Ectodermal cell (in vitro differentiated cells): ENCODE results near the gene FOXI1. TPM values are rescaled to one million over a fixed set of nuclear protein-coding genes. Genes with fewer than 3 reads are reported as not detected.

Experiments used
- H3K27ac ChIP-seq: 2 replicates; pipeline ENCODE4 v1.7.0; 2013; ENCODE audit warnings: mild to moderate bottlenecking, low read depth, low read length; ENCODE audit not compliant: insufficient read depth, poor library complexity, severe bottlenecking
- H3K27me3 ChIP-seq: 2 replicates; pipeline ENCODE4 v1.7.0; 2013; ENCODE audit warnings: mild to moderate bottlenecking, low read length; ENCODE audit not compliant: insufficient read depth, control insufficient read depth, poor library complexity, severe bottlenecking
- H3K36me3 ChIP-seq: one replicate; pipeline ENCODE4 v1.7.0; 2013; ENCODE audit warnings: low read length; ENCODE audit not compliant: control insufficient read depth, insufficient read depth
- H3K4me1 ChIP-seq: one replicate; pipeline ENCODE4 v1.7.0; 2013; ENCODE audit warnings: low read length; ENCODE audit not compliant: control insufficient read depth, insufficient read depth
- H3K4me3 ChIP-seq: 2 replicates; pipeline ENCODE4 v1.7.0; 2013; ENCODE audit warnings: low read depth, low read length, control low read depth; ENCODE audit not compliant: insufficient read depth
- H3K9me3 ChIP-seq: 2 replicates; pipeline ENCODE4 v1.7.0; 2013; ENCODE audit warnings: mild to moderate bottlenecking, low read length, moderate library complexity; ENCODE audit not compliant: control insufficient read depth
- WGBS, 2 experiments: methylation state at CpG; one replicate each; pipeline ENCODE4 v1.1.7; 2013; ENCODE audit warnings: missing lambda C conversion rate in 2 of 2; 5-methylcytosine and 5-hydroxymethylcytosine counted together
- polyA plus RNA-seq, 4 experiments: library from polyadenylated mRNA; stranded (reverse); fragments of 50-300 nt; gene quantifications; one replicate each; pipeline ENCODE4 v1.2.3, GENCODE V29; 2013

FOXI1 gene
- not detected for polyA plus RNA-seq (2013, experiment 1 of 4)
- polyA plus RNA-seq (2013, experiment 2 of 4), result not detected
- polyA plus RNA-seq (2013, experiment 3 of 4), result not detected
- polyA plus RNA-seq (2013, experiment 4 of 4), result not detected

DNA sequence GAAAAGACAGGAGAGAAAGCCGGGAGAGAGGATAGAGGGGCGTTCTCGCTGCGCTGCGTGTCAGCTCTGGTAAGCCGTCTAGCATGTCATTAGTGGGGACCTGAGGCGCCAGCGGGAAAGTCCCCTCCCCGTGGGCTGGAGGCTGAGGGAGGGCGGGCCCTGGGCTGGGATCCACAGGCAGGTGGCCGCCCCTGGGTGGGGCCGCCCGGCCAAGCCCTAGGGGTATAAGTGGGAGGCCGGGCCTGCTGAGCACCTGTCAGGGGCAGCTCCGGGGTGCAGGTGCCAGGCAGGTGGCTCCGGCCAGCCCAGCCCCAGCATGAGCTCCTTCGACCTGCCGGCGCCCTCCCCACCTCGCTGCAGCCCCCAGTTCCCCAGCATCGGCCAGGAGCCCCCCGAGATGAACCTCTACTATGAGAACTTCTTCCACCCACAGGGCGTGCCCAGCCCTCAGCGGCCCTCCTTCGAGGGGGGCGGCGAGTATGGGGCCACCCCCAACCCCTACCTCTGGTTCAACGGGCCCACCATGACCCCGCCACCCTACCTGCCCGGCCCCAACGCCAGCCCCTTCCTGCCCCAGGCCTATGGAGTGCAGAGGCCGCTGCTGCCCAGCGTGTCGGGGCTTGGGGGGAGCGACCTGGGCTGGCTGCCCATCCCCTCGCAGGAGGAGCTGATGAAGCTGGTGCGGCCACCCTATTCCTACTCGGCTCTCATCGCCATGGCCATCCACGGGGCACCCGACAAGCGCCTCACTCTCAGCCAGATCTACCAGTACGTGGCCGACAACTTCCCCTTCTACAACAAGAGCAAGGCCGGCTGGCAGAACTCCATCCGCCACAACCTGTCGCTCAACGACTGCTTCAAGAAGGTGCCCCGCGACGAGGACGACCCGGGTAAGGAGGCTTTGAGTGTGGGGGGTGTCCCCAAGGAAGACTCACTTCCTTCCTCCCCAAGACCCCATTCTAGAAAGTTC, at the start of gene FOXI1:
FOXI1 (plus strand) TSS at position 256 of the 970 bp plus-strand sequence; CDS start at position 317, 61 bp downstream.
- 91% methylated on average over 53 of the region's 53 CpGs for WGBS, 2 experiments
- H3K4me3 ChIP-seq, result no peak within 1 kb of the TSS

DNA sequence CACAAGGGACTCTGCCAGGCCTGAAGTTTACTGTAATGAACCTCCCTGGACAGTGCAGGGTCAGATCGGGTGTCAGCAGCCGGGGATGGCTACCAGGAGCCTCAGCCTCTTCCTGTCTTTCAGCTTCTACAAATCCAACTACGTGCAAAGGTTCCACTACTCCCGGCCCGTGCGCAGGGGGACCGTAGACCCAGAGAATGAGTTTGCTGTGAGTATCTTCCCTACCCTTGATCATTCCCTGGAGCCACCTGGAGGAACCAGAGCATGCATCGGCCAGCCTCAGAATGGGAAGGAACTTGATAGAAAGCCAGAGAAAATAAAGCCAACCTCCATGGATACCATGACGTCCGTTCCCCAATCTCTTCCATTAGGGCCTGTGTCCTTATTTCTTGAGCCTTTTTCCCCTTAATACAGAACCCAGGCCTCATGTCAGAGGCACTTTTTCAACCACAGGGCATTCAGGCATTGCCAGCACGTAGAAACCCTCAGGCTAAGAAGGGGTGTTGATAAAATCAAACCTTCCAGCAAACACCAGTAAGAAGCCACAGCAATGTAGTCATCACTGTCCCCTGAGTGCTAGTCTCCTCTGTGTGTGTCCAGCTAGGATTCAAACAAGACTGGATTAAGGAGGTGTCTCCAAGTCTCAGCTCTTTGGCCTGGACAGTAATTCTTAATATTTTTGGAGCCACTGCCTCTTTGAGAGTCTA, 49.0 kb upstream of the FOXI1 start:
- no peaks in the 10 kb centered on the region for H3K9me3 ChIP-seq
- no peak overlapping the region for H3K27ac ChIP-seq
- H3K4me1 ChIP-seq, result no peaks in the 10 kb centered on the region
- no peak overlapping the region for H3K4me3 ChIP-seq
- no peaks in the 10 kb centered on the region for H3K27me3 ChIP-seq
- WGBS, 2 experiments, result 88 to 94% methylated on average over 11 of the region's 11 CpGs
- H3K36me3 ChIP-seq, result no peaks in the 10 kb centered on the region

More for the DNA sequence above, at the start of gene FOXI1:
- Histone ChIP-seq H3K4me1 (peaks cover 9% of the 10 kb centered on the region), H3K36me3 (no peaks in the 10 kb centered on the region), H3K27ac (no peak within 1 kb of the TSS), H3K27me3 (peaks cover 74% of the 10 kb centered on the region), H3K9me3 (no peaks in the 10 kb centered on the region)

DNA sequence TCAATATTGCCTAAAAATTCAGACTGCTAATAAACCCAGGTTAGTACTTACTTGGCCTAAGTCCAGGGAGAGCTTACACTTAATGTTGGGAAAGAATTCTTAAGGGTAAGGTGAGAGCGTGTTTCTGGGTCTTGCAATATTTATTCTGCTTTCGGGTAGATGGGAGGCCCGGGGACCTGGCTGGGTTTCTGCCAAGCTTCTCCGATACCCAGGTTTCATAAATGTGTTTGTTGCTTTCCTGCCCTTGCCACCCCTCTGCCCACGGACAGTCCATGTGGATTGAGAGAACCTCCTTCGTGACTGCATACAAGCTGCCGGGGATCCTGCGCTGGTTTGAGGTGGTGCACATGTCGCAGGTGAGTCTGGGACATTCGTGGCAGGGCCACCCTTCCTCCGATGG, 48.4 kb upstream of the FOXI1 start:
- no peaks in the 10 kb centered on the region for H3K27me3 ChIP-seq
- H3K4me3 ChIP-seq, result no peak overlapping the region
- no peak overlapping the region for H3K27ac ChIP-seq
- no peaks in the 10 kb centered on the region for H3K36me3 ChIP-seq
- H3K9me3 ChIP-seq, result no peaks in the 10 kb centered on the region
- no peaks in the 10 kb centered on the region for H3K4me1 ChIP-seq
- WGBS, 2 experiments, result 94 to 95% methylated on average over 11 of the region's 11 CpGs

DNA sequence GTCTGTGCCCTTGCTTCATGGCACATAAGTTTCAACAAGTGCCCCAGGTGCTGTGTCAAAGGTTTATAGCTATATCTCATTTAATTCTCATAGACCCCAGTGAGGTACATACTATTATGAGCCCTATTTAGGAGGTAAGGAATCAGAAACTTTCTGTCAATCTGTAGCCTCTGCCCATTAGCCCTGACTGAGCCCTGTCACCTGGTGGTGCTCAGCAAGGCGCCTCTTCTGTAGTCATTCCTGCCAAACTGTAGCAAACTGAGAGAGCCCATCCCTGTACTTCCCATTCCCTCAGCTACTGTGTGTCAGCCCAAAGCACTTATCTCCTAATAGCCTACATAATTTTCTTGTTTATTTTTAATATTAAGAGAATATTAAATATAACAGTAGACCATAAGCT, 46.5 kb upstream of the FOXI1 start:
- Histone ChIP-seq H3K4me3 (no peak overlapping the region), H3K9me3 (no peaks in the 10 kb centered on the region), H3K27me3 (no peaks in the 10 kb centered on the region), H3K27ac (no peak overlapping the region), H3K36me3 (no peaks in the 10 kb centered on the region), H3K4me1 (no peaks in the 10 kb centered on the region)
- 94 to 96% methylated on average over 1 of the region's 1 CpG for WGBS, 2 experiments

DNA sequence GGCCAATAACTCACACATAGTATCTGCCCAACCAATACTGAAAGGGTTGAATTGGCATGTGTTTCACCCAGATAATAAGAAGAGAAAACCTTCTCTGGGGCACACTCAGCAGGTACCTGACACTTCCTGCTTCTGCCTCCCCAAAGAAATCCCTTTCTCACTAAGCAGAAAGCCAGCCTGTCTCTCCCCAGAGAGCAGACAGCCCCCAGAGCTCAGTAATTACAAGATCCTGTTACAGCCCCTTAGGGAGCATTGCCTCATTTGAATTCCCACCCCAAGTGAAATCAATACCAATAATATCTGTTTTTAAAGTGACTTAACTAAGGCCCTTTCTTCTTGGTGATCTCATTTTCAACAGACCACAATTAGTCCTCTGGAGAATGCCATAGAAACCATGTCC, 38.5 kb upstream of the FOXI1 start:
- H3K4me1 ChIP-seq, result no peaks in the 10 kb centered on the region

DNA sequence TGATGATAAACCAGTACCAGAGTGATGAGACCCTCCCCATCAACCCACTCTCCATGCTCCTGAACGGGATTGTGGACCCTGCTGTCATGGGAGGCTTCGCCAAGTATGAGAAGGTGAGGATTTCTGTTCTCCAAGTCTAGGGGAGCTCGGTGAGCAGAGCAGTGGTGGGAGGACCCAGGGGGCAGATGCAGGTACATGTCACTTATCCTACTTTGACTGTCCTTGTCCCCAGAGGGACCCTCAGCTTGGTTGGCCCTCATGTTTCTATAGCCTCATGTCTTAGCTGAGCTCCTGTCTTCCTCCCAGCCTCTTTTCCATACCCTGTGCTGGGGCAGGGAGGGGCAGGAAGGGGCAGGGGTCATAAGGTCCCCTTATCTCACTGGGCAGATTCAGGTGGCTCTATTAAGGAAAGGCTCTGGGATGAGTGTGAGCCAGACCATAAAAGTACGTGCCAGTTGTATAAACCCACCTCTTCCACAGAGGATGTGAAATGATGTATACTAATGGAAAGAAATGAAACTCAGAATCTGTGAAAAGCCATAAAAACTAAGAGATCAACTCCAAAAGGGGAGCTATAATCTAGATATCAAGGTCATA, 38.0 kb upstream of the FOXI1 start:
- Histone ChIP-seq H3K27ac (no peak overlapping the region), H3K9me3 (no peaks in the 10 kb centered on the region), H3K4me1 (no peaks in the 10 kb centered on the region), H3K27me3 (no peaks in the 10 kb centered on the region), H3K36me3 (no peaks in the 10 kb centered on the region), H3K4me3 (no peak overlapping the region)
- 91 to 98% methylated on average over 4 of the region's 4 CpGs for WGBS, 2 experiments

More for the DNA sequence above, 38.5 kb upstream of the FOXI1 start:
- Histone ChIP-seq H3K27ac (no peak overlapping the region), H3K4me3 (no peak overlapping the region), H3K9me3 (no peaks in the 10 kb centered on the region), H3K27me3 (no peaks in the 10 kb centered on the region), H3K36me3 (no peaks in the 10 kb centered on the region)

DNA sequence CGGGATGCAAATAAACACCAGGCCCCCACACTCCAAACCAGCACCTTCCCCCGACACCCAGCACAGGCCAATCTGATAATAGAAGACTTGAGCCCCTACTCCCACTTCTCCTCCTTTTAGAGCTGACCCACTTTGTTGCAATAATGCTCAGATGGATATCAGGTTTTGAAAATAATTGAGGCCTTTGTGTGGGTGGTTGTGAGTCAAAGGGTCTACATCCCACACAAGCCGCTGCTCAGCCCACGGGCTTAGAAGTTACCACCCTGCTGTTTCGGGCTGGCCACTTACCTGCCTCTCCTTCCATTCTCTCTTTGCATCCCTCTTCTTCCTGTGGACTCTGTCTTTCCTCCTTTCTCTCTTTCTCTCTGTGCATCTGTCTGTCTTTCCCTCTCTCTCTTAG, 36.2 kb upstream of the FOXI1 start:
- 85 to 93% methylated on average over 5 of the region's 5 CpGs for WGBS, 2 experiments
- H3K27ac ChIP-seq, result no peak overlapping the region
- H3K36me3 ChIP-seq, result no peaks in the 10 kb centered on the region

DNA sequence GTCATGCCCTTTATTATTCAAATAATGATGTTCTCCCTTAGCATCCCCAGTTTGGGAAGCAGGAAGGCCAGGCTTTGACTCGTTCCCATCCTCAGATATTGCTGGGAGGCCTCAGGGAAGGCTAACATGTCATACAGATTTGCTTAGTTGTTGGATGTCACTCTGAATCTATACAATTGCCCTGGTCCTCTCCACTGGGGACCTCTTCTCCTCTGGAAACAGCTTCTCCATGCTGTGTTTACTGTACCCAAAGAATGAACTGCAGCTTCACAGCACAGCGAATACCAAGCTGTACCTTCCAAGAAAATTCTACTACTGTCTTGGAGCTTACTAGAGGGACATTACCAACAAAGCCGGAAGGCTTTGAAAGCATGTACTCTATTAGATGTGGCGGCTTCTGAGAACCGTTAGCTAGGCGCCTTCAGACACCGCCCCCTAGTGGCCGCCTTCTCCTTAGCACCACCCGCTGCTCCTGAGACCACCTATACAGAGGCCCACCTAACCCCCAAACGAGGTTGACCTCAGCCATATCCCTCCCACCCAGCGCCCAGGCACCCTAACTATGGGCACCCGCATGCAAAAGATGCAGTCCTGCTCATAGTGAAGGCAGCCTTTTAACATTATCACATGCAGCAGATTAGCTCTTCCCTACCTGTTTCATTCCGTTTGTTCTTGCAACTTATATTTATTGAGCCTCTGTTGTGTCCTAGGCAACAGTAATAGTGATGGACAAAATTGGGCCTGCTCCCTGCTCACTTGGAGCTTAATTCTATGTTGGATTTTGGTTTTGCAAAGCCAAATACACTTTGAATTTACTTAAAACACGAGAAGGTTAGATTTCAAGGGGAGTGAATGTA, 34.9 kb upstream of the FOXI1 start:
- no peaks in the 10 kb centered on the region for H3K4me1 ChIP-seq
- 39 to 40% methylated on average over 14 of the region's 14 CpGs for WGBS, 2 experiments
- no peaks in the 10 kb centered on the region for H3K27me3 ChIP-seq

More for the DNA sequence above, 36.2 kb upstream of the FOXI1 start:
- Histone ChIP-seq H3K27me3 (no peaks in the 10 kb centered on the region), H3K9me3 (no peaks in the 10 kb centered on the region), H3K4me3 (no peak overlapping the region), H3K4me1 (no peaks in the 10 kb centered on the region)

DNA sequence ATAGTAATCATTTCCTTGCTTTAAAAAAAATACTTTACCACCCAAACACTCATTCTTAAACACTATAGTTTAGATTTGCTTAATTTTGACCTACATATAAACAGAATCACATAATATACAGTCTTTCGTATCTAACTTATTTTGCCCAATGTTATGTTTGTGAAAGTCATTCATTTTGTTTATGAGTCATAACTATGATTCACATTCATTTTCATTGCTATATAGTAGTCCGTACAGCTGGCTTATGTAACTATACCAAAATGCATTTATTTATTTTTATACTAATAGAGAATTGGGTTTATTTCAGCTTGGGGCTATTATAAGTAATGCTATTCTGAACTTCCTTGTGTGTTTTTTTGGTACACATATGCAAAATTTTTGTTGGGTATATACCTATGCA, 33.9 kb upstream of the FOXI1 start:
- Histone ChIP-seq H3K4me3 (no peak overlapping the region), H3K27ac (no peak overlapping the region), H3K36me3 (no peaks in the 10 kb centered on the region), H3K9me3 (no peaks in the 10 kb centered on the region), H3K27me3 (no peaks in the 10 kb centered on the region), H3K4me1 (no peaks in the 10 kb centered on the region)
- 80 to 100% methylated on average over 1 of the region's 2 CpGs for WGBS, 2 experiments

More for the DNA sequence above, 34.9 kb upstream of the FOXI1 start:
- Histone ChIP-seq H3K27ac (no peak overlapping the region), H3K36me3 (no peaks in the 10 kb centered on the region), H3K4me3 (no peak overlapping the region), H3K9me3 (no peaks in the 10 kb centered on the region)
